NCI-H2029 treated with DMSO at 0.1 percent for 48 hours (cell line): ENCODE results near the gene RBM27.
"Not testable (repeated sequence)": the region's sequence is repeated elsewhere in the genome, so short reads cannot be mapped to it uniquely, and the experiment has no call there.

ENCODE experiments used
- DNase-seq: peaks from one replicate; lab custom pipeline; 2025; lab: John Stamatoyannopoulos, UW

RBM27 gene

GRCh38 chr5:146205499-146206202, 2.2 kb downstream of the RBM27 start:
- no peak for DNase-seq

- DNase-seq: no peak
Measured at GRCh38 chr5:146206257-146206656, 2.9 kb downstream of the RBM27 start.

GRCh38 chr5:146208916-146209522, 5.6 kb downstream of the RBM27 start:
- DNase-seq: no peak

GRCh38 chr5:146209714-146210113, 6.3 kb downstream of the RBM27 start:
- no peak for DNase-seq

GRCh38 chr5:146210810-146211209, 7.4 kb downstream of the RBM27 start:
- not testable (repeated sequence) for DNase-seq

GRCh38 chr5:146213210-146213826, 9.9 kb downstream of the RBM27 start:
- DNase-seq: peak; percentile 38

GRCh38 chr5:146214881-146215280, 11.5 kb downstream of the RBM27 start:
- not testable (repeated sequence) for DNase-seq

GRCh38 chr5:146218168-146218567, 14.8 kb downstream of the RBM27 start:
- no peak for DNase-seq

GRCh38 chr5:146219243-146219642, 15.8 kb downstream of the RBM27 start:
- DNase-seq: no peak

- no peak for DNase-seq
Measured at GRCh38 chr5:146221234-146221633, 17.8 kb downstream of the RBM27 start.

GRCh38 chr5:146222005-146222404, 18.6 kb downstream of the RBM27 start:
- no peak for DNase-seq

GRCh38 chr5:146223179-146223578, 19.8 kb downstream of the RBM27 start:
- no peak for DNase-seq

- DNase-seq: no peak
Measured at GRCh38 chr5:146229222-146229621, 25.8 kb downstream of the RBM27 start.

GRCh38 chr5:146232223-146232622, 28.8 kb downstream of the RBM27 start:
- no peak for DNase-seq

- DNase-seq: no peak
Measured at GRCh38 chr5:146233441-146233840, 30.0 kb downstream of the RBM27 start.

GRCh38 chr5:146238973-146239372, 35.6 kb downstream of the RBM27 start:
- no peak for DNase-seq

GRCh38 chr5:146240951-146241350, 37.5 kb downstream of the RBM27 start:
- no peak for DNase-seq

- DNase-seq: no peak
Measured at GRCh38 chr5:146243247-146243646, 39.8 kb downstream of the RBM27 start.

GRCh38 chr5:146248561-146248960, 45.2 kb downstream of the RBM27 start:
- no peak for DNase-seq

- DNase-seq: no peak
Measured at GRCh38 chr5:146249801-146250200, 46.4 kb downstream of the RBM27 start.
